Fibroblast of the conjunctiva (primary cell): ENCODE measurements around the gene MED12.
A peak's percentile ranks its signal among the peaks of the same experiment; 100 is the strongest.
"Not testable (repeated sequence)": the region's sequence is repeated elsewhere in the genome, so short reads cannot be mapped to it uniquely, and the experiment has no call there.

Experiments
- DNase-seq: peaks from one replicate; pipeline ENCODE4 v3.0.0-alpha.2; 2010; ENCODE audit warnings: low read depth

MED12 gene

DNA sequence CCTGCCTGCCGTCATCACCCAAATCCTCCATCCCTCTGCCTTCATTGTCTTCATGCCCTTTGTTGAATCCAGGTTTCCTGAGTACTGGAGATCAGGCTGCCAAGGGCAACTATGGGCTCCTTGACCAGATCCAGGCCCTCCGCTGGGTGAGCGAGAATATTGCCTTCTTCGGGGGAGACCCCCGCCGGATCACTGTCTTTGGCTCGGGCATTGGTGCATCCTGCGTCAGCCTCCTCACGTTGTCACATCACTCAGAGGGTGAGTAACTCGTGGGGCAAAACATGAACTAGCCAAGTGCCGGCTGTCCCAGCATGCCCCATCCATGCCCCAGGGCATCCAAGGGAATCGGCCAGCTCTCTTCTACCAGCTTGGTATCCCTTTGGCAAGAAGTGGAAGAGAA, 45.7 kb downstream of the MED12 start:
- DNase-seq = no peak

GRCh38 chrX:71166461-71166860, 48.1 kb downstream of the MED12 start:
- no peak for DNase-seq

DNA sequence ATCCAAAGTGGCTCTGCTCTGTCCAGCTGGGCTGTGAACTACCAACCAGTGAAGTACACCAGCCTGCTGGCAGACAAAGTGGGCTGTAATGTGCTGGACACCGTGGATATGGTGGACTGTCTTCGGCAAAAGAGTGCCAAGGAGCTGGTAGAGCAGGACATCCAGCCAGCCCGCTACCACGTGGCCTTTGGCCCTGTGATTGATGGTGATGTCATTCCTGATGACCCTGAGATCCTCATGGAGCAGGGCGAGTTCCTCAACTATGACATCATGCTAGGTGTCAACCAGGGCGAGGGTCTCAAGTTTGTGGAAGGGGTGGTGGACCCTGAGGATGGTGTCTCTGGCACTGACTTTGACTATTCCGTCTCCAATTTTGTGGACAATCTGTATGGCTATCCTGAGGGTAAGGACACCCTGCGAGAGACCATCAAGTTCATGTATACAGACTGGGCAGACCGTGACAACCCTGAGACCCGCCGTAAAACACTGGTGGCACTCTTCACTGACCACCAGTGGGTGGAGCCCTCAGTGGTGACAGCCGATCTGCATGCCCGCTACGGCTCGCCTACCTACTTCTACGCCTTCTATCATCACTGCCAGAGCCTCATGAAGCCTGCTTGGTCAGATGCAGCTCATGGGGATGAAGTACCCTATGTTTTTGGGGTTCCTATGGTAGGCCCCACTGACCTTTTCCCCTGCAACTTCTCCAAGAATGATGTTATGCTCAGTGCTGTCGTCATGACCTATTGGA, 48.8 kb downstream of the MED12 start:
- DNase-seq = no peak

GRCh38 chrX:71168134-71168533, 49.7 kb downstream of the MED12 start:
- DNase-seq = no peak

DNA sequence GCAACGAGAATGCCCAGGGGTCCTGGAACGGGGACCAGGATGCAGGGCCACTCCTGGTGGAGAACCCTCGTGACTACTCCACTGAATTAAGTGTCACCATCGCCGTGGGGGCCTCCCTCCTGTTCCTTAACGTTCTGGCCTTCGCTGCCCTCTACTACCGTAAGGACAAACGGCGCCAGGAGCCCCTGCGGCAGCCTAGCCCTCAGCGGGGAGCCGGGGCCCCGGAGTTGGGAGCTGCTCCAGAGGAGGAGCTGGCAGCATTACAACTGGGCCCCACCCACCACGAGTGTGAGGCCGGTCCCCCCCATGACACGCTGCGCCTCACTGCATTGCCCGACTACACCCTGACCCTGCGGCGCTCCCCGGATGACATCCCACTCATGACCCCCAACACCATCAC, 51.2 kb downstream of the MED12 start:
- DNase-seq = no peak

- no peak for DNase-seq
Measured at GRCh38 chrX:71170660-71171059, 52.3 kb downstream of the MED12 start.

- DNase-seq = no peak
Measured at GRCh38 chrX:71171110-71171801, 52.9 kb downstream of the MED12 start.

DNA sequence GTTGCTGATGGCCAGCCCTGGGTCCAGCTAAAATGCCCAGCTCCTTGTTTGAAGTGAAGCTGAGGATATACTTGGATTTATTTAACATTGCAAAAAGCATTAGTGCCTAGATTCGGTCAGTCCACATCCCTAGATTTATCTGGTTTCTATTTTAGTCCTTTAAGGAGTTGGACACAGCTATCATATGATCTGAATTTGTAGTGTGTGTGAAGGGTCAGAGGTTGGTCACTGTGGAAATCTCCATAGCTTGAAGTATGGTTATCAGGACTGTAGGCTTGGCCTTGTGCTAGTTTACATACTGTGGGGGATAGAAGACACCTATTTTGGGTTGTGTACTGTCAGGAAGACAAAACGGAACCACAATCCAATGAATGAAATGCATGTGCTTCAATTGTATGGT, 55.0 kb downstream of the MED12 start:
- DNase-seq = no peak

DNA sequence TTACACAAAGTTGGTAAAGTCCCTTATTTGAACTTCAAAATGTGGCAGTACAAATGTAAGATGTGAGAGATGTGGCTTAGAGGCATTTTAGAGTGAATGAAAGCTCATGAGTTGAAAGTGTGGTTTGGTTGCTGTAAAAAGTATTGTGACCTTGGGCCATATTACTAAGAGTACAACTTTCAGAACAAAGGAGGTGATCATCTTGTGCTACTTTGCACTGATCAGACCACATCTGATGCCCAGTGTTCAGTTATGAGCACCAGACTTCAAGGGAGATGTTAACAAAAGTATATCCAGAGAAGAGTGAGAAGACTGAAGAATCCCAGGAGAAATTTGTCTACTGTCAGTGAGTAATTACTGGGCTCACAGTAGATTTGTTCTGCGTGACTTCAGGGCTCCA, 56.4 kb downstream of the MED12 start:
- no peak for DNase-seq

GRCh38 chrX:71175531-71175930, 57.1 kb downstream of the MED12 start:
- no peak for DNase-seq

GRCh38 chrX:71177327-71177726, 58.9 kb downstream of the MED12 start:
- no peak for DNase-seq

GRCh38 chrX:71178908-71179307, 60.5 kb downstream of the MED12 start:
- DNase-seq = peak; percentile 60

DNA sequence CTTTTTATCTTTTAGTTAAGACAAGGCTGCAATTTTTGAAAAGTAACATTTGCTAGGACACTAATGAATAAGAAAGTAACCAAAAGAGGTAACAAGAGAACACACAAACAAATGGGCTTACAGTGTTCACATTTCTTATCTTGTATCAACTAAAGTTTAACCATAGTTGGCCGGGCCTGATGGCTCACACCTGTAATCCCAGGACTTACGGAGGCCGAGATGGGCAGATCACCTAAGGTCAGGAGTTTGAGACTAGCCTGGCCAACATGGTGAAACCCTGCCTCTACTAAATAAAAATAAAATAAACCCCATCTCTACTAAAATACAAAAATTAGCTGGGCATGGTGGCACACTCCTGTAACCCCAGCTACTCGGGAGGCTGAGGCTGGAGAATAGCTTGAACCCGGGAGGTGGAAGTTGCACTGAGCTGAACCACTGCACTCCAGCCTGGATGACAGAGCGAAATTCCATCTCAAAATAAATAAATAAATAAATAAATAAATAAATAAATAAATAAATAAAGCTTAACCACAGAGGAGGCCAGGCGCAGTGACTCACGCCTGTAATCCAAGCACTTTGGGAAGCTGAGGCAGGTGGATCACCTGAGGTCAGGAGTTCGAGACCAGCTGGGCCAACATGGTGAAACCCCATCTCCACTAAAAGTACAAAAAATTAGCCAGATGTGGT, 62.3 kb downstream of the MED12 start:
- DNase-seq = not testable (repeated sequence)

- DNase-seq = no peak
Measured at GRCh38 chrX:71181558-71181909, 63.1 kb downstream of the MED12 start.

GRCh38 chrX:71181910-71182799, 63.8 kb downstream of the MED12 start:
- peak; percentile 94 for DNase-seq

- no peak for DNase-seq
Measured at GRCh38 chrX:71182871-71183270, 64.5 kb downstream of the MED12 start.

GRCh38 chrX:71183341-71183740, 64.9 kb downstream of the MED12 start:
- DNase-seq = no peak

- DNase-seq = no peak
Measured at GRCh38 chrX:71184092-71184491, 65.7 kb downstream of the MED12 start.

GRCh38 chrX:71184803-71185495, 66.6 kb downstream of the MED12 start:
- DNase-seq = no peak

DNA sequence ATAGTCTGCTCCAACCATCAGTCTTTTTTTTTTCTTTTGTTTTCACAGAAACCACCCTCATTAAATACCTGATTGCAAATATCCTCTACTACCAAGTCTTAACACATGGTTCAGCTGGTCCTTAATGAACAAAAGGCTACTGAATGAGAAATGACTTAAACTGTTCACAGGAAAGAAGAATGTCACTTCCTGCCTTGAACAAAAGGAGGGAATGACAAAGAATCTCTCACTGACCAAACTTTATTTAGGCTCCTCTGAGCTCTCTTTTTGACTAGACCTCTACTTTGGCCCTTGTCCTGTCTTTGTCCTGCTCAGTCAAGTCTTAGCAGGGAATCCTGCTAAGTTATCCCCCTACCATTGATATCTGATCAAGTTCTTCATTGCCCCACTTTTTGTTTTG, 72.9 kb downstream of the MED12 start:
- DNase-seq = no peak
